Calu3 (cell line): ENCODE data around the gene MIA3. TPM values are rescaled to one million over a fixed set of nuclear protein-coding genes. Genes with fewer than 3 reads are reported as not detected.

Experiments used
- BruUV-seq: library from RNA; stranded (reverse); fragments of 400-500 nt; replicated peaks from 2 replicates; lab custom pipeline; 2021; lab: Mats Ljungman, UMichigan
- CTCF ChIA-PET: fragments of 300-600 bp; sonication (Branson Sonifier 250); formaldehyde crosslinking; loops from one replicate; lab custom pipeline; 2022; ENCODE audit warnings: antibody characterized with exemption; lab: Charles Lee
- DNase-seq: peaks from one replicate; pipeline ENCODE4 v3.0.0; 2022
- H3K27ac Mint-ChIP-seq: one replicate; pipeline ENCODE4 v1.8.0; 2022; ENCODE audit warnings: mixed read lengths; ENCODE audit not compliant: unreplicated experiment
- H3K27me3 Mint-ChIP-seq: one replicate; pipeline ENCODE4 v1.8.0; 2022; ENCODE audit warnings: mixed read lengths; ENCODE audit not compliant: unreplicated experiment
- H3K36me3 Mint-ChIP-seq: one replicate; pipeline ENCODE4 v1.8.0; 2022; ENCODE audit warnings: mild to moderate bottlenecking, moderate library complexity, mixed read lengths; ENCODE audit not compliant: insufficient read depth, unreplicated experiment
- H3K4me1 Mint-ChIP-seq: one replicate; pipeline ENCODE4 v1.8.0; 2022; ENCODE audit warnings: mild to moderate bottlenecking, low read depth, mixed read lengths; ENCODE audit not compliant: unreplicated experiment
- H3K4me3 Mint-ChIP-seq: one replicate; pipeline ENCODE4 v1.8.0; 2022; ENCODE audit warnings: mild to moderate bottlenecking, low read depth, moderate library complexity, mixed read lengths; ENCODE audit not compliant: unreplicated experiment
- H3K9me3 Mint-ChIP-seq: one replicate; pipeline ENCODE4 v1.8.0; 2022; ENCODE audit warnings: low read depth, mixed read lengths; ENCODE audit not compliant: unreplicated experiment
- CTCF ChIP-seq: fragments of 200-600 bp; IDR thresholded peaks from one replicate; pipeline ENCODE4 v1.8.0; 2022; ENCODE audit warnings: antibody characterized with exemption; ENCODE audit not compliant: unreplicated experiment
- intact Hi-C: fragments of 100-400 bp; cut with micrococcal nuclease; formaldehyde crosslinking; loops from one replicate; pipeline ENCODE4 v1.10.0; 2022; ENCODE audit not compliant: unreplicated experiment
- total RNA-seq: library from RNA; stranded (reverse); gene quantifications from 2 replicates; pipeline ENCODE4 v1.2.3, GENCODE V29; 2022

MIA3 gene
- total RNA-seq, 1 experiment from 2014 or later = 72.6 TPM

DNA sequence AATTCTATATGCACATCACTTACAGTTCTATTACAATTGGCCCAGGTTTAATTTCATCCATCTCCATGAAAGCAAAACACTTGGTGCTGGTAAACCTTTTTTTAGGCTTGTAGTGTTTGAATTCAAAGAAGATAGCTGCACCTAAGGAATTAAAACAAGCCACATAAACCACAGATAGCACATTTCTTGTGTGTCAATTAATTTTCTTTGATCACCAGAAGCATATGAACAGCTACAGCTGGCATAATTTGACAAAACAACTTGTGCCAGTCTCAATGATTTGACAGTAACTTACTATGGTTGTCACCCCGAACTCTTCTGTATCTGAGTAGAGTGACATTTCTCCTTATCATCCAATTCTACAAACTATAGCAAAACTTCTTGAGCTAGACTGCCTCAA is 52.2 kb downstream of the MIA3 start:
- no peak overlapping the region for H3K27ac Mint-ChIP-seq
- peaks cover 20% of the 10 kb centered on the region for H3K36me3 Mint-ChIP-seq

GRCh38 chr1:222680080-222680479 is 62.2 kb downstream of the MIA3 start:
- H3K36me3 Mint-ChIP-seq = peaks cover 6% of the 10 kb centered on the region
- no peaks in the 10 kb centered on the region for H3K27me3 Mint-ChIP-seq
- no peak overlapping the region for H3K27ac Mint-ChIP-seq
- intact Hi-C loops = no loop called here
- no peak for DNase-seq
- no peak overlapping the region for H3K4me3 Mint-ChIP-seq
- TF ChIP-seq CTCF = no peak
- no peaks in the 10 kb centered on the region for H3K9me3 Mint-ChIP-seq
- no peaks in the 10 kb centered on the region for H3K4me1 Mint-ChIP-seq
- no TSS peak for BruUV-seq
- CTCF ChIA-PET = no interaction called here

More for the DNA sequence above, 52.2 kb downstream of the MIA3 start:
- no peaks in the 10 kb centered on the region for H3K4me1 Mint-ChIP-seq
- no peak overlapping the region for H3K4me3 Mint-ChIP-seq
- intact Hi-C loops = no loop called here
- CTCF ChIA-PET = no interaction called here
- TF ChIP-seq CTCF = no peak
- BruUV-seq = no TSS peak
- DNase-seq = no peak
- no peaks in the 10 kb centered on the region for H3K9me3 Mint-ChIP-seq
- H3K27me3 Mint-ChIP-seq = no peaks in the 10 kb centered on the region

DNA sequence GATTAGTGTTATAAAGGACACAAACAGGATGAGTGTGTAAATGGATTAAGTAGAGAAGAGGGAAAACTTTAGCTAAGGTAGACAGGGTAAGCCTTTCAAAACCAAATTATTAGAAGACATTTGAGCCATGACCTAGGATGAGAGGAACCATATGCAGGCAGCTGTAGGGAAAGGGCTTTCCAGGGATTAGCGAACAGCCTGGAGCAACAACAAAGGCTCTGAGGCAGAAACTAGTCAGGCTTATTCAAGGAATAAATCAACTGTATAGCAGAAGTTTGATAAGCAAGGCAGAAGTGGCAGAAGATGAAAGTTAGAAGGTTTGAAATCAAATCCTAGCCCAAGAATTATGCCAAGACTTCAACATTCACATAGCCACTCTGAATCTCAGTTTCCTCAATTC is 73.1 kb downstream of the MIA3 start:
- no peaks in the 10 kb centered on the region for H3K36me3 Mint-ChIP-seq
- H3K9me3 Mint-ChIP-seq = no peaks in the 10 kb centered on the region
- TF ChIP-seq CTCF = no peak
- no TSS peak for BruUV-seq
- intact Hi-C loops = no loop called here
- no peaks in the 10 kb centered on the region for H3K4me1 Mint-ChIP-seq
- no peak for DNase-seq
- H3K27ac Mint-ChIP-seq = no peak overlapping the region
- CTCF ChIA-PET = no interaction called here
- no peak overlapping the region for H3K4me3 Mint-ChIP-seq
- H3K27me3 Mint-ChIP-seq = no peaks in the 10 kb centered on the region

DNA sequence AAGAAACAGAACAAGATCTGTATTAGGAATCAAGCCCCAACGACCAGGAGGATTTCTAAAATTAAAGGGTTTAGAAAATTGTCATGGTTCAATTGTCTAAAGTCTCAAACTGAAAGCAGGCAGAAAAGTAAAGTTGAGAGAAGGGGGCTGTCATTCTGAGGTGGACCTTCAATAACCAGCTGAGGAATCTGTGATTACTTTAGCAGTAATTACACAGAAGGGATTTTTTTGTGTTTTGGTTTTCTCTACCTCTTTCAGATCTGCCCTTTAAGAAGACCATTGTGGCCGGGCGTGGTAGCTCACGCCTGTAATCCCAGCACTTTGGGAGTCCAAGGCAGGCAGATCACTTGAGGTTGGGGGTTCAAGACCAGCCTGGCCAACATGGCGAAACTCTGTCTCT is 77.0 kb downstream of the MIA3 start:
- BruUV-seq = no TSS peak
- Mint-ChIP-seq H3K27me3 (no peaks in the 10 kb centered on the region), H3K36me3 (no peaks in the 10 kb centered on the region), H3K9me3 (no peaks in the 10 kb centered on the region), H3K4me1 (no peaks in the 10 kb centered on the region), H3K4me3 (no peak overlapping the region), H3K27ac (no peak overlapping the region)
- TF ChIP-seq CTCF = no peak
- CTCF ChIA-PET = no interaction called here
- no peak for DNase-seq
- intact Hi-C loops = no loop called here
